ENCODE data around the gene CERT1. TPM values are rescaled to one million over a fixed set of nuclear protein-coding genes. Genes with fewer than 3 reads are reported as not detected.

CERT1 gene
- polyA plus RNA-seq, 6 donors from 2014 or later: 16.6 to 27.3 (median 22.1) TPM

Other genes starting within 250 kb of the CERT1 start
- 10 to 100 TPM in 5 of 6 donors, 1 to 10 TPM in 1; 9.9 to 22.4 (median 14.1) TPM for gene HMGCR, start 174.4 kb downstream of the CERT1 start, polyA plus RNA-seq (ENCODE audit: low read depth in 6 of 6)
- gene POLK, start 262 bp upstream of the CERT1 start, polyA plus RNA-seq (ENCODE audit: low read depth in 6 of 6): 10 to 100 TPM; 19.3 to 34.7 (median 27.1) TPM
- gene ANKDD1B, start 99.8 kb upstream of the CERT1 start, polyA plus RNA-seq (ENCODE audit: low read depth in 6 of 6): under 1 TPM in 1 of 6 donors, not detected in 5; 0.19 TPM
- 10 to 100 TPM; 11.1 to 26.7 (median 18.9) TPM for gene POC5, start 205.8 kb upstream of the CERT1 start, polyA plus RNA-seq (ENCODE audit: low read depth in 6 of 6)